Pulmonary artery endothelial cell (primary cell): ENCODE results near the gene DOP1A. TPM values are rescaled to one million over a fixed set of nuclear protein-coding genes. Genes with fewer than 3 reads are reported as not detected.

Experiments
- DNase-seq: peaks from one replicate; pipeline ENCODE4 v3.0.0-alpha.2; 2011; ENCODE audit warnings: low read depth, low spot score
- total RNA-seq: library from RNA; depleted of rRNA; stranded (reverse); fragments of >200 nt; gene quantifications from 2 replicates; pipeline ENCODE4 v1.2.3, GENCODE V29; 2014

Gene DOP1A, protein sequence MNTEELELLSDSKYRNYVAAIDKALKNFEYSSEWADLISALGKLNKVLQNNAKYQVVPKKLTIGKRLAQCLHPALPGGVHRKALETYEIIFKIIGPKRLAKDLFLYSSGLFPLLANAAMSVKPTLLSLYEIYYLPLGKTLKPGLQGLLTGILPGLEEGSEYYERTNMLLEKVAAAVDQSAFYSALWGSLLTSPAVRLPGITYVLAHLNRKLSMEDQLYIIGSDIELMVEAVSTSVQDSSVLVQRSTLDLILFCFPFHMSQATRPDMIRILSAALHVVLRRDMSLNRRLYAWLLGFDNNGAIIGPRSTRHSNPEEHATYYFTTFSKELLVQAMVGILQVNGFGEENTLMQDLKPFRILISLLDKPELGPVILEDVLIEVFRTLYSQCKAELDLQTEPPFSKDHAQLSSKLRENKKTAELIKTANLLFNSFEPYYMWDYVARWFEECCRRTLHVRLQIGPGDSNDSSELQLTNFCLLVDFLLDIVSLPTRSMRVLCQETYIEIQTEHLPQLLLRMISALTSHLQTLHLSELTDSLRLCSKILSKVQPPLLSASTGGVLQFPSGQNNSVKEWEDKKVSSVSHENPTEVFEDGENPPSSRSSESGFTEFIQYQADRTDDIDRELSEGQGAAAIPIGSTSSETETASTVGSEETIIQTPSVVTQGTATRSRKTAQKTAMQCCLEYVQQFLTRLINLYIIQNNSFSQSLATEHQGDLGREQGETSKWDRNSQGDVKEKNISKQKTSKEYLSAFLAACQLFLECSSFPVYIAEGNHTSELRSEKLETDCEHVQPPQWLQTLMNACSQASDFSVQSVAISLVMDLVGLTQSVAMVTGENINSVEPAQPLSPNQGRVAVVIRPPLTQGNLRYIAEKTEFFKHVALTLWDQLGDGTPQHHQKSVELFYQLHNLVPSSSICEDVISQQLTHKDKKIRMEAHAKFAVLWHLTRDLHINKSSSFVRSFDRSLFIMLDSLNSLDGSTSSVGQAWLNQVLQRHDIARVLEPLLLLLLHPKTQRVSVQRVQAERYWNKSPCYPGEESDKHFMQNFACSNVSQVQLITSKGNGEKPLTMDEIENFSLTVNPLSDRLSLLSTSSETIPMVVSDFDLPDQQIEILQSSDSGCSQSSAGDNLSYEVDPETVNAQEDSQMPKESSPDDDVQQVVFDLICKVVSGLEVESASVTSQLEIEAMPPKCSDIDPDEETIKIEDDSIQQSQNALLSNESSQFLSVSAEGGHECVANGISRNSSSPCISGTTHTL (N-terminal part only)
- total RNA-seq, result 22.2 and 31.5 TPM in 2 replicates

GRCh38 chr6:83067448-83068439, at the start of gene DOP1A:
TSS of gene DOP1A (plus strand) at chr6:83067671. CDS start at chr6:83096978, 29,307 bp downstream.
- peak; percentile 76 for DNase-seq

- DNase-seq, result no peak
Measured at GRCh38 chr6:83019741-83020140, 47.7 kb upstream of the DOP1A start.

DNA sequence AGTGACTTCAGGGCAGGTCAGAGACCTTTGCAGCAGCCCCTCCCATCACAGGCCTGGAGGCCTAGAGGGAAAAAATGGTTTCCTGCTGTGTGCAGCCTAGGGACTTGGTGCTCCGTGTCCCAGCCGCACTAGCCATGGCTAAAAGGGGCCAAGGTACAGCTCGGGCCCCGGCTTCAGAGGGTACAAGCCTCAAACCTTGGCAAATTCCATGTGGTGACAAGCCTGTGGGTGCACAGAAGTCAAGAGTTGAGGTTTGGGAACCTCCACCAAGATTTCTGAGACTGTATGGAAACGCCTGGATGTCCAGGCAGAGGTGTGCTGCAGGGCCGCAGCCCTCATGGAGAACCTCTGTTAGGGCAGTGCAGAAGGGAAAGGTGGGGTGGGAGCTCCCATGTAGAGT, 35.8 kb upstream of the DOP1A start:
- DNase-seq, result no peak

DNA sequence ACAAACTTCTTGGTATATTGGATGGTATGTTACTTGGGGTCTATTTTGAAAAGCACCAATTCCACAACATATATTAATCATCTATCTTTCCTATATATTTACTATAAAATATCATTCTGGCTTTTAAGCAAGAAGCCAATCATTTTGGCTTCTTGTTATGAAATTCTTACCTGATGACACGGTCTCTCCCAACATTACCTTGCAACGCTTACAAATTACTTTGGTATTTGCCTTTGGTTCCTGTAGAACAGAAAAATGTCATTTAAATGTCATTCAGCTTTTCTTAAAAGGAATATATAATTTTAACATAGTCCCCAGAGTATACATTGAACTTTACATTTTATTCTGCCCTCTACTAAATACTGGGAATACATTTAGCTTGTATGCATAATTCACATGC, 29.2 kb upstream of the DOP1A start:
- DNase-seq, result no peak

DNA sequence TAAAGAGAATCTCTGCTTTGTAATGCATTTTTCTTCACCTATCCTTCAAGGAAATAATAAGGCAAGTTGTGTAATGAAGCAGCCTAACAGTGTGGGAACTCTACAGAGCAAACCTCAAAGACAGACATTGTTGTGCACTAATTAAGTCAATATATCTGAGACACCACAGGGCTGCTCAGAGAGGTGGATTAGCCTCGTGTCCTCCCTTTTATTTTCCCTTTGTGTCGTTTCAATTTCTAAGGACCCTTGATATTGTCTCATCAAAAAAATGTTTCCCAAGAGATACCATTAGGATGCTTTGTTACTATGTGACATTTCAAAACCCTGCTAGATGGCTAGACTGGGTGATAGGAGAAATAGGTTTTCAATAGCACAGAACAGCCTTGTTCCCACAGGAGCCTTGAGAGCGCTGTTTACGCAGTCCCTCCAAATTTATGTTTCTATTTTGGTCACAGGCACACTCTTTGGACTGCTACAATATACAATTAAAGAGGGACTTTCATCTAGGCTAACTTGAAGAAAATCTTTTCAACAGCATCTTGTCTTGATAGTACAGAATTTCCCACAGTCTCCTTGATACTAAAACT, 24.9 kb upstream of the DOP1A start:
- DNase-seq, result no peak

DNA sequence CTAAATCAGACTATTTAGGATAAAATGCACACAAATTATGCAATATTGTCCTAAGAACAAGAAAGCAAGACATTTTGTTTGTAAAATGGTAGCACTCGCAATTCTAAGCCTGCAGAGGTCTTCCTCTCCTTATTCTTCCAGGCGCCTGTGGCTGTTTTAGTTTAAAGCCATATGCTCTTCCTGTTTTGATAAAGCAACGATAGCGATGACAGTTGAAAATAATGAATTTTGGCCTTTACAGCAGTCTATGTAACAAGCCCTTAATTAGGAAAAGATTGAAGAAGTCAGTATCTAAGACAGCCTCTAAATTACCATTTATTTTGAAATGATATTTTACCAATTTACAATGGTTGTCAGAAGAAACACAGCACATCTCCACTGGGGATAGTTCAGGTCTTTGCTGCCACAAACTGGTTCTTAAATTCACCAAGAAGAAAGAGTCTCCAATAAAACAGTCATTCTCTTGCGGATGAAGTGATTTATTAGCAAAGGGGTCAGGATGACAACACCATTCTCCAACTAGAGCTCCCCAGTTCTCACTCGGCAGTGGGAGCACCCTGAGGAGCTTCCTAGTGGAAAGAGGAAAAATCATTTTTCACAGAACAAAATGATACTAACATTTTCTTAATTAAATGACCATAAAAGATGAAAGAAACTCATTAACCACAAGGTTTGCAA, 23.2 kb upstream of the DOP1A start:
- DNase-seq, result no peak

DNA sequence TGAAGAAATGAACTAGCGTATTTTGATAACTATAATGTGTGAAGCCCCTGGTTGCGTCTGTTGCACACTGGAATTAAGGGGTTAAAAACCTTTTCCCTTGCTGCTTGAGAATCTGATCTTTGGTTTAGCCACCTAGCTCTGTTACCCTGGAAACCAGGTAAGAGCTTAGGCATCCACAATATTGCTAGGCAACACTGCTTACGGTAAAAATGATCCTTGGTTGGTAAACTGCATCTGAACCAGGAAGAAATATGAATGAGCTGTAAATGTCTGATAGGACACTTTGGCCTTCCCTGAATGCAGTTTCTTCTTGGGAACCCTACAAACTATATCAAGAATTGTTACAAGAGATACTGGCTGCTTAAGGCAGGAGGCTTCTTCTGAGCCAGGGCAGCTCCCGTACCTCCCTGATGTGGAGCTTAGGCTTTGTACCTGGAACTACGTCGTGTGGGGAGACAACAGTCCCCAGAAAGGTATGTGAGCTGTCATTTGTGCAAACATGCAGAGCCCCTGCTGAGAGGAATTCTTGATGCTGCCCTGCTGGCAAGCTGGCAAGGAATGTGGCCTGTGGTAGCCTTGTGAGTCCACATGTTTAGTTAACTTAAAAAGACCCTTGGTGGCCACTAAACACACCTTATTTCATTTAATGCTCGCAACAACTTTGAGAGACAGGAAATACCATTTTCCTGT, 20.3 kb upstream of the DOP1A start:
- no peak for DNase-seq

GRCh38 chr6:83051377-83052172, 15.9 kb upstream of the DOP1A start:
- no peak for DNase-seq

GRCh38 chr6:83053678-83054077, 13.8 kb upstream of the DOP1A start:
- no peak for DNase-seq

DNA sequence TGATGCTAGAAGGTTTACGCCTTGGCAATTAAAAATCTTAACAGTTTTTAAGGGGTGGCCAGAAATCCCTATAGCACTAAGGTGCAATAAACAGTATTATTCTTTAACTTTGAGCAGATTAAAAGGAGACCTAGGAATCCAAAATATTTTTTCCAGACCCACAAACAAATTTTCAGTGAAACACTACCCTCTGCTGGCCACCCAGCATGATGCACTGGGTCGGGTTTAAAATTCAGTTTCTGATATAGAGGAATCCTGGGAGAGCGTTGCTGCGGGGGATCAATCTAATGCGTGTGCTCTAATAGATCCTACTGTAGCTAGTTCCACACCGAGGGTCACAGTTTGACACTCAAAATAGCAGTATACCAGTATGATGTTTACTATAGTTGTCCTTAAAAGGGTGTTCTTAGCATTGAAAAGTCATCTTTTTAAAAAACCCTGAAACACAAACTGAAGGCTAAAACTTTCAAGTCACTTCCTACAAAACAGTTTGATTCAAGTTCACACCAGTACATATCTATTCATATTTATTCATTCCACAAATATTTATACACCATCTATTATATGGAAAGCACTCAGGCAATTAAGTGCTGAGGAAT, 12.0 kb upstream of the DOP1A start:
- no peak for DNase-seq

- DNase-seq, result no peak
Measured at GRCh38 chr6:83057705-83058321, 9.7 kb upstream of the DOP1A start.

DNA sequence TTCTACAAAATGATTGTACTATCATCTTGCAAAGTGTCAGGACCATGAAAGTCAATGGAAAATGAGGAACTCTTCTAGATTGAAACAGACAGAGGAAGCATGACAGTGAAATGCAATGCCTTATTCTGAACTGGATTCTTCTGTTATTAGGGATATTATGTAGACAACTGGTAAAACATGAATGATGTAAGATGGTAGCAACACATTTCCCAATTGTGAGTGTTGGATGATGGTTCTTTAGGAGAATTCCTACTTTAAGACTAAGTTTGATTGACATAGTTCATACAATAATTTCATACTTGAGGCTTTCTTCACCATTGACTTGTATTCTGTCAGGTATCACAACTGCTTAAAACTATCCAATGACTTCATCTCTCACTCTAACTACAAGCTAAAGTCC, 6.3 kb upstream of the DOP1A start:
- no peak for DNase-seq

- DNase-seq, result no peak
Measured at GRCh38 chr6:83062225-83062624, 5.2 kb upstream of the DOP1A start.

DNA sequence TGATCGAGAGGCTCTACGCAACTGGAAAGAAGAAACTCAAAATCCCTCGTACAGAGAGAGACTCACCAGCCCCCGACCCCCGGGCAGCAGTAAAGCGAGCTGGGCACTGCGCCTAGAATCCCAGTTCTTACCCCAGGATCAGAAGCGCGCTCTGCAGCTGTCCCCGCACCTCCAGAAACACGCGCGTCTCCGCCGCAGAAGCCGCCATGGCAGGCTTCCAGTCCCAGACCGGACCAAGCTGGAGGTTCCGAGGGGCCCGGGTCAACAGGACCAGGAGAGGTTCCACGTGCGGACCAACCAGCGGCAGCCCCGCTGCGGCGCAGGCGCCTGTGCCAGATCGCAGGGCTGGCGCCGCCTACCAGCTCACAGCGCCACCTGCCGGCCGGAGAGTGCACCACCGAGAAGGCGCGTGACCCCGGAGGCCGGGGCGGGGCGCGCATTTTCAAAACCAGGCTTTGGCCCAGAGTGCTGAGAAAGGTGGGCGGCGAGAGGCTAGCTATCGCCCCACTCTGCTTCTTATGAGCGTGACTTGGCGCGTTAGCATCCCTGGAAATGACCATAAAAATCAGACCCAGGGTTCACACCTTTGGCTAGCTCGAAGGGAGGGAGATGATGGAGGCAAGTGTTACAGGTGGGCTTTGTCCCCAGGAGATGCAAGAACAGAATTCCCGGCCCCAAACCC, 1.8 kb upstream of the DOP1A start, which contains the start of gene UBE3D:
Gene UBE3D, minus strand, starts transcription at position 331 of the 682 bp plus-strand sequence. Its CDS starts 123 bp downstream, at position 208.
- no peak for DNase-seq

- no peak for DNase-seq
Measured at GRCh38 chr6:83068616-83069015, 1.1 kb downstream of the DOP1A start.

- DNase-seq, result no peak
Measured at GRCh38 chr6:83069633-83070032, 2.2 kb downstream of the DOP1A start.
